ENCODE data around the gene PXMP2.

DNA sequence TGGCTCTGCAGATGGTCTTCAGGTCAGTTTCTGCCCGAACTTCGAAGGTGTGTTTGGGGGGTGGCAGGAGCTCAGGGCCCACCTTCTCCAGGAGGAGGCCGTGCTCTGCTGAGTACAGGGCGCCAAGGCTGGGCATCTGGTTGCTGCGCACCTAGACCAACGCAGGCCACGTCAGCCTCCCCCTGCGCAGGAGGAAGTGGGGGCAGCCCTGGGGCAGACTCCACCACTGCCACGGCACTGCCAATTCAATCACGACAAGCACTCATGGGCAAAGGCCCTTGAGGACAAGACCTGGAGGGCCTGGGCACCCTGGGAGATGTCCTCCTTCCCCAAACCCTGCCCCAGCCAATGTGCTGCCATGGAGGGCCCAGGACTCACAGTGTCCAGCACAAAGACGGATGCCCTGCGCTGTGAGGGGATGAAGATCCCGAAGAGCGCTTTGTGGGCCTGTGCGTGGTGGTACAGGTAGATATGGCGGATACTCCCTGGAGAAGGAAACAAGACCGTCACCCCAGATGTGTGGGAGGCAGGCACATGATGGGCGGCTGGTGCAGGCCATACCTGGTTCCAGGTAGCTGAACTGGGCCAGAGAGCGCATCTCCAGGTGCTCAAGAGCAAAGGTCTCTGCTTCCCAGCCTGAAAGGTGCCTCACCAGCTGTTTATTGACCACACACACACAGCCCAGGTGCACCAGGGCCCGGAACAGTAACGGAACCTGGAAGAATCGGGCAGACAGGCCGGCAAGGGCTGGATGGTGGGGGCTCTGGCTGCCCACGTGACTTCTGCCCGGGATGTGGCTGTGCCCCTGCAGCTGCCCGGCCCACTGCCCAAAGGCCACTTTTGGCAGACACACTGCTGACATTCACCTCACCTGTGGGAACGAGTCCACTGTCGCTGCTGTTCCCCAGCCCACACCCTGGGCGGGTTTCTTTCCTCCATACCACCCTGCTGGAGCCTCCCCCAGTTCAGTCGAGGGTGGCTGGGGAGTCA, 44.2 kb upstream of the PXMP2 start:
- TF ChIP-seq, protein P1, sequence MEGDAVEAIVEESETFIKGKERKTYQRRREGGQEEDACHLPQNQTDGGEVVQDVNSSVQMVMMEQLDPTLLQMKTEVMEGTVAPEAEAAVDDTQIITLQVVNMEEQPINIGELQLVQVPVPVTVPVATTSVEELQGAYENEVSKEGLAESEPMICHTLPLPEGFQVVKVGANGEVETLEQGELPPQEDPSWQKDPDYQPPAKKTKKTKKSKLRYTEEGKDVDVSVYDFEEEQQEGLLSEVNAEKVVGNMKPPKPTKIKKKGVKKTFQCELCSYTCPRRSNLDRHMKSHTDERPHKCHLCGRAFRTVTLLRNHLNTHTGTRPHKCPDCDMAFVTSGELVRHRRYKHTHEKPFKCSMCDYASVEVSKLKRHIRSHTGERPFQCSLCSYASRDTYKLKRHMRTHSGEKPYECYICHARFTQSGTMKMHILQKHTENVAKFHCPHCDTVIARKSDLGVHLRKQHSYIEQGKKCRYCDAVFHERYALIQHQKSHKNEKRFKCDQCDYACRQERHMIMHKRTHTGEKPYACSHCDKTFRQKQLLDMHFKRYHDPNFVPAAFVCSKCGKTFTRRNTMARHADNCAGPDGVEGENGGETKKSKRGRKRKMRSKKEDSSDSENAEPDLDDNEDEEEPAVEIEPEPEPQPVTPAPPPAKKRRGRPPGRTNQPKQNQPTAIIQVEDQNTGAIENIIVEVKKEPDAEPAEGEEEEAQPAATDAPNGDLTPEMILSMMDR (conservative IDR thresholded peaks at IDR 0.05; ENCODE audit: low read length): no peak
- TF ChIP-seq EZH2phosphoT487 (IDR thresholded peaks at IDR 0.05; ENCODE audit: borderline replicate concordance): no peak
